K562 (cell line): ENCODE results near the gene ESD.
"Not testable (repeated sequence)": the region's sequence is repeated elsewhere in the genome, so short reads cannot be mapped to it uniquely, and the experiment has no call there.

Source experiments
- GTF2F1 ChIP-seq: IDR thresholded peaks from 2 replicates; pipeline ENCODE4 v1.6.1; 2011; ENCODE audit warnings: low read depth, low read length, improper control_type of control experiment
- MEF2A ChIP-seq: IDR thresholded peaks from 2 replicates; pipeline ENCODE4 v1.6.1; 2011; ENCODE audit warnings: low read depth, mild to moderate bottlenecking, low read length, moderate library complexity; ENCODE audit not compliant: control insufficient read depth
- NCOA1 ChIP-seq: fragments of 450-650 bp; IDR thresholded peaks from 2 replicates; pipeline ENCODE4 v1.6.1; 2016; ENCODE audit warnings: low read depth

- TF ChIP-seq MEF2A, NCOA1, GTF2F1: not testable (repeated sequence)
Measured at GRCh38 chr13:46769925-46770324, 27.0 kb downstream of the ESD start.
